HuH-7.5 (cell line): ENCODE data around the gene DMAC2L.

ENCODE experiments used
- DNase-seq: peaks from one replicate; pipeline ENCODE4 v3.0.0; 2011; ENCODE audit warnings: low spot score

Gene DMAC2L

GRCh38 chr14:50331596-50331995 lies 19.5 kb downstream of the DMAC2L start:
- DNase-seq, result no peak

- DNase-seq, result no peak
Observed at GRCh38 chr14:50333014-50333509, 20.9 kb downstream of the DMAC2L start.

- DNase-seq, result no peak
Observed at GRCh38 chr14:50334211-50334610, 22.1 kb downstream of the DMAC2L start.

- DNase-seq, result no peak
Observed at GRCh38 chr14:50335389-50335788, 23.3 kb downstream of the DMAC2L start.

- no peak for DNase-seq
Observed at GRCh38 chr14:50335989-50336824, 24.1 kb downstream of the DMAC2L start.

- DNase-seq, result no peak
Observed at GRCh38 chr14:50338587-50338986, 26.5 kb downstream of the DMAC2L start.

GRCh38 chr14:50339178-50339804 lies 27.2 kb downstream of the DMAC2L start:
- no peak for DNase-seq

GRCh38 chr14:50340045-50340444 lies 27.9 kb downstream of the DMAC2L start:
- no peak for DNase-seq

GRCh38 chr14:50340963-50341362 lies 28.8 kb downstream of the DMAC2L start:
- DNase-seq, result no peak

GRCh38 chr14:50342221-50343078 lies 30.3 kb downstream of the DMAC2L start:
- no peak for DNase-seq

- no peak for DNase-seq
Observed at GRCh38 chr14:50343434-50343833, 31.3 kb downstream of the DMAC2L start.

- no peak for DNase-seq
Observed at GRCh38 chr14:50344116-50344775, 32.1 kb downstream of the DMAC2L start.

- no peak for DNase-seq
Observed at GRCh38 chr14:50344876-50345563, 32.9 kb downstream of the DMAC2L start.

GRCh38 chr14:50345846-50346422 lies 33.8 kb downstream of the DMAC2L start:
- no peak for DNase-seq

- no peak for DNase-seq
Observed at GRCh38 chr14:50347521-50347920, 35.4 kb downstream of the DMAC2L start.

GRCh38 chr14:50348933-50349332 lies 36.8 kb downstream of the DMAC2L start:
- no peak for DNase-seq

GRCh38 chr14:50350975-50351374 lies 38.9 kb downstream of the DMAC2L start:
- DNase-seq, result no peak

- DNase-seq, result no peak
Observed at GRCh38 chr14:50352584-50352983, 40.5 kb downstream of the DMAC2L start.

- DNase-seq, result no peak
Observed at GRCh38 chr14:50353126-50353525, 41.0 kb downstream of the DMAC2L start.

- DNase-seq, result no peak
Observed at GRCh38 chr14:50354527-50354926, 42.4 kb downstream of the DMAC2L start.

GRCh38 chr14:50355692-50356091 lies 43.6 kb downstream of the DMAC2L start:
- no peak for DNase-seq
